K562 (cell line): ENCODE data around the gene EXOG. TPM values are rescaled to one million over a fixed set of nuclear protein-coding genes. Genes with fewer than 3 reads are reported as not detected.

Source experiments
- ATAC-seq: fragments of 200-7000 bp; cut with Tn5 transposase; 3 replicates; pipeline ENCODE4 v1.9.1; 2020; ENCODE audit warnings: moderate library complexity
- BruUV-seq: library from RNA; stranded (reverse); fragments of 400-500 nt; replicated peaks from 2 replicates; lab custom pipeline; 2021; lab: Mats Ljungman, UMichigan
- CTCF ChIA-PET: fragments of 300-600 bp; formaldehyde crosslinking; extraction: SDS; loops from one replicate; lab custom pipeline; 2021; ENCODE audit warnings: low intra/inter-chr PET ratio; lab: Yijun Ruan, JAX
- POLR2A ChIA-PET: fragments of 300-600, 350-650 bp; sonication (Branson Sonifier 250); formaldehyde crosslinking; extraction: SDS; loops from one replicate; lab custom pipeline; 2021; ENCODE audit warnings: antibody characterized with exemption, inconsistent platforms; lab: Yijun Ruan, JAX
- DNase-seq, 4 experiments: peaks; one replicate each; pipeline versions ENCODE4 v3.0.0 to v3.0.0-alpha.2; 2011 to 2018; ENCODE audit warnings: low spot score in 3 of 4, mixed read lengths in 3 of 4; ENCODE audit errors: extremely low read depth in 1 of 4
- FAIRE-seq: peaks from 2 replicates; lab custom pipeline; 2011; peaks lifted over from hg19 to GRCh38; lab: Jason Lieb, UNC
- H2AFZ ChIP-seq: 2 replicates; pipeline ENCODE4 v1.6.0; 2011; ENCODE audit warnings: low read depth, low read length, control low read depth, inconsistent platforms
- H3K27ac ChIP-seq: fragments of 200-600 bp; 3 replicates; pipeline ENCODE4 v1.8.0; 2011; ENCODE audit warnings: low read depth, mild to moderate bottlenecking, control low read depth, inconsistent platforms, low read length, moderate library complexity, mixed read lengths; ENCODE audit errors: extremely low read depth
- H3K27me3 ChIP-seq, 2 experiments: fragments of 300-600 bp in 1 of 2; 2 replicates in 1 of 2; 3 replicates in 1 of 2; pipeline versions ENCODE4 v1.6.0 to v1.8.0; 2011; ENCODE audit warnings: inconsistent platforms in 2 of 2, low read length in 2 of 2, mild to moderate bottlenecking in 1 of 2, mixed read lengths in 1 of 2, moderate library complexity in 1 of 2; ENCODE audit not compliant: control insufficient read depth in 2 of 2, insufficient read depth in 2 of 2
- H3K36me3 ChIP-seq: fragments of 300-600 bp; 3 replicates; pipeline ENCODE4 v1.8.0; 2011; ENCODE audit warnings: mild to moderate bottlenecking, low read length, inconsistent platforms; ENCODE audit not compliant: control insufficient read depth, insufficient read depth
- H3K4me1 ChIP-seq, 2 experiments: fragments of 200-600 bp in 1 of 2; replicated peaks in 1 of 2; 2 replicates in 1 of 2; 3 replicates in 1 of 2; pipeline versions ENCODE4 v1.5.1 to v1.8.0; 2011; ENCODE audit warnings: inconsistent platforms in 2 of 2, low read length in 2 of 2, mild to moderate bottlenecking in 1 of 2, mixed read lengths in 1 of 2, moderate library complexity in 1 of 2; ENCODE audit not compliant: control insufficient read depth in 2 of 2, insufficient read depth in 2 of 2
- H3K4me2 ChIP-seq: 2 replicates; pipeline ENCODE4 v1.6.1; 2011; ENCODE audit warnings: low read length, control low read depth, inconsistent platforms, mixed read lengths; ENCODE audit not compliant: insufficient read depth
- H3K4me3 ChIP-seq: fragments of 200-600 bp; sonication (generic), shearing (Covaris generic); 2 replicates; pipeline ENCODE4 v1.5.1; 2016; ENCODE audit warnings: control low read depth, inconsistent platforms
- H3K79me2 ChIP-seq: fragments of 200-600 bp; 3 replicates; pipeline ENCODE4 v1.8.0; 2011; ENCODE audit warnings: low read length, inconsistent platforms; ENCODE audit not compliant: control insufficient read depth, insufficient read depth
- H3K9ac ChIP-seq, 2 experiments: 2 replicates each; pipeline versions ENCODE4 v1.6.0 to v1.6.1; 2011; ENCODE audit warnings: low read depth in 2 of 2, low read length in 2 of 2, control low read depth in 1 of 2, inconsistent platforms in 1 of 2, mild to moderate bottlenecking in 1 of 2, mixed read lengths in 1 of 2; ENCODE audit not compliant: insufficient read depth in 1 of 2
- H3K9me1 ChIP-seq: one replicate; pipeline ENCODE4 v1.6.0; 2011; ENCODE audit warnings: inconsistent platforms, mild to moderate bottlenecking, low read length, moderate library complexity; ENCODE audit not compliant: control insufficient read depth, insufficient read depth
- H3K9me3 ChIP-seq: replicated peaks from 2 replicates; pipeline ENCODE4 v1.5.1; 2011; ENCODE audit warnings: low read depth, low read length, inconsistent platforms; ENCODE audit not compliant: control insufficient read depth, insufficient read depth
- H4K20me1 ChIP-seq: replicated peaks from 2 replicates; pipeline ENCODE4 v1.6.1; 2011; ENCODE audit warnings: low read length, inconsistent platforms, mixed read lengths; ENCODE audit not compliant: control insufficient read depth, insufficient read depth
- FOS ChIP-seq: IDR thresholded peaks from 3 replicates; pipeline ENCODE4 v1.6.1; 2011; ENCODE audit not compliant: insufficient read length; ENCODE audit errors: extremely low read depth
- POLR2G ChIP-seq: fragments of 200-400 bp; formaldehyde crosslinking; IDR thresholded peaks from 2 replicates; pipeline ENCODE4 v1.6.1; 2017; ENCODE audit warnings: low read depth, mild to moderate bottlenecking, antibody characterized with exemption, low read length, moderate library complexity
- ZBTB5 ChIP-seq: fragments of 450-650 bp; IDR thresholded peaks from 2 replicates; pipeline ENCODE4 v1.6.1; 2017; ENCODE audit warnings: antibody characterized with exemption
- ZNF24 ChIP-seq: fragments of 450-650 bp; IDR thresholded peaks from 2 replicates; pipeline ENCODE4 v1.6.1; 2016
- ZNF274 ChIP-seq: IDR thresholded peaks from 2 replicates; pipeline ENCODE4 v1.6.1; 2011; ENCODE audit warnings: low read depth, mild to moderate bottlenecking, low read length, moderate library complexity, borderline replicate concordance
- ZNF408 ChIP-seq: fragments of 250-450 bp; sonication (Bioruptor Pico); IDR thresholded peaks from 2 replicates; pipeline ENCODE4 v1.4.0; 2020; ENCODE audit warnings: low read depth, mild to moderate bottlenecking, moderate library complexity
- WGBS: fragments of 100-300 bp; shearing (Covaris generic); methylation state at CpG from one replicate; pipeline ENCODE4 v1.1.6; 2016; ENCODE audit warnings: low coverage, mixed read lengths; ENCODE audit not compliant: insufficient coverage; ENCODE audit errors: missing lambda C conversion rate; 5-methylcytosine and 5-hydroxymethylcytosine counted together
- in situ Hi-C: fragments of 300-500 bp; cut with MboI; formaldehyde crosslinking; loops from 4 replicates; pipeline ENCODE4 v1.15.0; 2018; ENCODE audit warnings: inconsistent platforms, mixed read lengths
- intact Hi-C: fragments of 100-400 bp; cut with micrococcal nuclease; formaldehyde crosslinking; loops from 2 replicates; pipeline ENCODE4 v1.14.2; 2022
- polyA plus RNA-seq, 8 experiments: library from polyadenylated mRNA; depleted of rRNA in 4 of 8; stranded (reverse) in 5 of 8; unstranded in 3 of 8; fragments of >200 nt; fragmentation: Nextera tagmentation in 2 of 8; fragmentation: Illumina TruSeq in 1 of 8; extraction: Ambion mirVana in 2 of 8; extraction: Trizol in 1 of 8; gene quantifications; 2 replicates each; pipeline versions ENCODE4 v1.2.1 to v1.2.3, GENCODE V29; 2011 to 2014; ENCODE audit warnings: inconsistent platforms in 1 of 8, missing spikeins in 1 of 8
- total RNA-seq, 7 experiments: library from RNA; depleted of rRNA in 6 of 7; stranded (reverse); fragments of >200 nt in 6 of 7; fragmentation: Illumina TruSeq in 2 of 7; extraction: Trizol in 2 of 7; gene quantifications; 2 replicates each; pipeline versions ENCODE4 v1.2.1 to v1.2.3, GENCODE V29; 2011 to 2021; ENCODE audit warnings: low replicate concordance in 1 of 7

The EXOG gene
- total and polyA plus RNA-seq, 9 of the 15 experiments (the other 6 are each of a cell fraction or from before 2014, with no cell fraction given) = 10.8 to 21.7 (median 14.8) TPM

- ATAC-seq = no peak
- TF ChIP-seq ZNF274 = no peak
- TF ChIP-seq FOS = no peak
- TF ChIP-seq ZNF408 (CRISPR knock-in tag) = no peak
- TF ChIP-seq ZNF24 = no peak
These were observed 37.2 kb upstream of the EXOG start for GRCh38 chr3:38458796-38459498.

GRCh38 chr3:38459499-38460048, 36.6 kb upstream of the EXOG start:
- ATAC-seq (no peak), DNase-seq (peak in 1 of 4 experiments; percentile 7)
- Histone ChIP-seq H3K36me3 (no peaks in the 10 kb centered on the region), H3K9ac (peak overlapping the region in 1 of 2 experiments; percentile 18; a peak in 2 of 4 replicates)
- no TSS peak for BruUV-seq
- CTCF ChIA-PET = no interaction called here
- TF ChIP-seq POLR2G = peak; percentile 32; the same call in 1 of the 2 replicates
- no peak for TF ChIP-seq ZBTB5
- TF ChIP-seq, all 486 proteins: peak for 1
- in situ Hi-C loops = no loop called here
- POLR2A ChIA-PET = interaction anchor here (0.7 to 1.3 kb wide), 2 partner anchors 11 to 83 kb away, joined by 3 read pairs; no protein-coding TSS in a partner anchor
- Histone ChIP-seq H3K27me3 (no peaks in the 10 kb centered on the region), H3K79me2 (peaks cover 70% of the 10 kb centered on the region), H3K9me3 (no peaks in the 10 kb centered on the region), H4K20me1 (peaks cover 41% of the 10 kb centered on the region), H3K4me1 (peaks cover 19 to 23% of the 10 kb centered on the region in 2 experiments), H2AFZ (no peak overlapping the region), H3K4me2 (no peak overlapping the region), H3K9me1 (peaks cover 5% of the 10 kb centered on the region), H3K4me3 (no peak overlapping the region), H3K27ac (no peak overlapping the region)
- intact Hi-C loops = no loop called here
- no peak for FAIRE-seq
- WGBS = 69% methylated on average over 10 of the region's 10 CpGs

More at GRCh38 chr3:38458796-38459498, 37.2 kb upstream of the EXOG start:
- WGBS = 63% methylated on average over 13 of the region's 13 CpGs
- Histone ChIP-seq H3K9ac (peak overlapping the region in 1 of 2 experiments; percentile 18; a peak in 2 of 4 replicates), H3K4me1 (peaks cover 19 to 29% of the 10 kb centered on the region in 2 experiments), H4K20me1 (peaks cover 41% of the 10 kb centered on the region), H3K9me1 (peaks cover 5% of the 10 kb centered on the region), H3K9me3 (no peaks in the 10 kb centered on the region), H3K4me2 (no peak overlapping the region), H3K27ac (no peak overlapping the region), H3K79me2 (peaks cover 73% of the 10 kb centered on the region), H3K4me3 (no peak overlapping the region), H3K36me3 (no peaks in the 10 kb centered on the region), H2AFZ (no peak overlapping the region), H3K27me3 (no peaks in the 10 kb centered on the region)
- no peak for FAIRE-seq
- CTCF ChIA-PET = no interaction called here
- in situ Hi-C loops (no loop called here), intact Hi-C loops (no loop called here)
- DNase-seq = no peak
- POLR2A ChIA-PET = interaction anchor here (1.0 to 1.3 kb wide), 2 partner anchors 11 to 36 kb away, joined by 3 read pairs; no protein-coding TSS in a partner anchor
- no TSS peak for BruUV-seq
